Panc1 (cell line): ENCODE measurements around the gene CSK. TPM values are rescaled to one million over a fixed set of nuclear protein-coding genes. Genes with fewer than 3 reads are reported as not detected.

Source experiments
- ATAC-seq: fragments of 200-7000 bp; cut with Tn5 transposase; 2 replicates; pipeline ENCODE4 v1.9.1; 2020; ENCODE audit warnings: mild to moderate bottlenecking, moderate library complexity
- BruUV-seq: library from RNA; stranded (reverse); fragments of 400-500 nt; replicated peaks from 2 replicates; lab custom pipeline; 2021; lab: Mats Ljungman, UMichigan
- CTCF ChIA-PET: fragments of 300-600 bp; sonication (Branson Sonifier 250); formaldehyde crosslinking; loops from one replicate; lab custom pipeline; 2022; ENCODE audit warnings: antibody characterized with exemption; lab: Charles Lee
- POLR2A ChIA-PET: fragments of 300-600 bp; sonication (Branson Sonifier 250); formaldehyde crosslinking; loops from one replicate; lab custom pipeline; 2022; ENCODE audit warnings: antibody characterized with exemption; lab: Charles Lee
- DNase-seq: peaks from one replicate; pipeline ENCODE4 v3.0.0-alpha.2; 2010; ENCODE audit warnings: low read depth, low spot score
- H3K27ac ChIP-seq: 2 replicates; pipeline ENCODE4 v1.5.1; 2011; ENCODE audit warnings: mild to moderate bottlenecking, low read length, inconsistent platforms
- H3K27me3 ChIP-seq: fragments of 200-500 bp; sonication (Bioruptor generic); 2 replicates; pipeline ENCODE4 v1.6.0; 2014; ENCODE audit warnings: low read length, inconsistent platforms; ENCODE audit not compliant: control insufficient read depth, insufficient read depth
- H3K36me3 ChIP-seq: fragments of 200-500 bp; sonication (Bioruptor generic); 2 replicates; pipeline ENCODE4 v1.5.1; 2014; ENCODE audit warnings: inconsistent platforms, mild to moderate bottlenecking, low read length, moderate library complexity; ENCODE audit not compliant: control insufficient read depth, insufficient read depth
- H3K4me1 ChIP-seq: 2 replicates; pipeline ENCODE4 v1.5.1; 2011; ENCODE audit warnings: inconsistent platforms, mild to moderate bottlenecking, low read length, moderate library complexity; ENCODE audit not compliant: control insufficient read depth, insufficient read depth
- H3K4me3 ChIP-seq, 2 experiments: 2 replicates each; pipeline ENCODE4 v1.5.1; 2011 to 2012; ENCODE audit warnings: low read depth in 2 of 2, low read length in 2 of 2, mild to moderate bottlenecking in 2 of 2, inconsistent platforms in 1 of 2, moderate library complexity in 1 of 2
- H3K9me3 ChIP-seq: fragments of 200-500 bp; sonication (Bioruptor generic); 2 replicates; pipeline ENCODE4 v1.5.1; 2014; ENCODE audit warnings: low read depth, mild to moderate bottlenecking, inconsistent platforms, low read length, moderate library complexity; ENCODE audit not compliant: control insufficient read depth, insufficient read depth
- CTCF ChIP-seq: fragments of 450-650 bp; IDR thresholded peaks from 2 replicates; pipeline ENCODE4 v1.5.1; 2017; ENCODE audit warnings: mild to moderate bottlenecking
- POLR2AphosphoS5 ChIP-seq: IDR thresholded peaks from 2 replicates; pipeline ENCODE4 v1.6.1; 2012; ENCODE audit warnings: mild to moderate bottlenecking, low read depth, low read length, moderate library complexity
- SIN3A ChIP-seq: IDR thresholded peaks from 2 replicates; pipeline ENCODE4 v1.6.1; 2012; ENCODE audit warnings: low read depth, mild to moderate bottlenecking, low read length, moderate library complexity, borderline replicate concordance; ENCODE audit not compliant: insufficient read depth
- TCF7L2 ChIP-seq: IDR thresholded peaks from 2 replicates; pipeline ENCODE4 v1.6.1; 2011; ENCODE audit warnings: mild to moderate bottlenecking, low read depth, low read length, inconsistent platforms
- in situ Hi-C: cut with HindIII; loops from 2 replicates; pipeline ENCODE4 v1.10.0; 2016; ENCODE audit warnings: low sequenced_read_pairs, low pct_unique_long_range_greater_than_20kb
- intact Hi-C: fragments of 100-400 bp; cut with micrococcal nuclease; formaldehyde crosslinking; loops from one replicate; pipeline ENCODE4 v1.10.0; 2022; ENCODE audit not compliant: unreplicated experiment
- total RNA-seq: library from RNA; stranded (reverse); gene quantifications from one replicate; pipeline ENCODE4 v1.2.1, GENCODE V29; 2021; ENCODE audit not compliant: unreplicated experiment
- TF ChIP-seq, protein P1 (sequence below), 2 experiments: IDR thresholded peaks; 2 replicates each; pipeline ENCODE4 v1.6.1; 2011 to 2012; ENCODE audit warnings: low read depth in 2 of 2, control low read depth in 1 of 2, low read length in 1 of 2, mild to moderate bottlenecking in 1 of 2, moderate library complexity in 1 of 2; ENCODE audit not compliant: insufficient read depth in 1 of 2

Gene CSK
- total RNA-seq, 1 experiment from 2014 or later, result 81.4 TPM

- Histone ChIP-seq H3K9me3 (no peaks in the 10 kb centered on the region), H3K27me3 (no peaks in the 10 kb centered on the region), H3K4me3 (no peak overlapping the region), H3K27ac (no peak overlapping the region), H3K4me1 (no peaks in the 10 kb centered on the region), H3K36me3 (no peaks in the 10 kb centered on the region)
- no TSS peak for BruUV-seq
- TF ChIP-seq POLR2AphosphoS5, result no peak
- TF ChIP-seq SIN3A, result no peak
- no peak for TF ChIP-seq CTCF
- TF ChIP-seq, protein P1, sequence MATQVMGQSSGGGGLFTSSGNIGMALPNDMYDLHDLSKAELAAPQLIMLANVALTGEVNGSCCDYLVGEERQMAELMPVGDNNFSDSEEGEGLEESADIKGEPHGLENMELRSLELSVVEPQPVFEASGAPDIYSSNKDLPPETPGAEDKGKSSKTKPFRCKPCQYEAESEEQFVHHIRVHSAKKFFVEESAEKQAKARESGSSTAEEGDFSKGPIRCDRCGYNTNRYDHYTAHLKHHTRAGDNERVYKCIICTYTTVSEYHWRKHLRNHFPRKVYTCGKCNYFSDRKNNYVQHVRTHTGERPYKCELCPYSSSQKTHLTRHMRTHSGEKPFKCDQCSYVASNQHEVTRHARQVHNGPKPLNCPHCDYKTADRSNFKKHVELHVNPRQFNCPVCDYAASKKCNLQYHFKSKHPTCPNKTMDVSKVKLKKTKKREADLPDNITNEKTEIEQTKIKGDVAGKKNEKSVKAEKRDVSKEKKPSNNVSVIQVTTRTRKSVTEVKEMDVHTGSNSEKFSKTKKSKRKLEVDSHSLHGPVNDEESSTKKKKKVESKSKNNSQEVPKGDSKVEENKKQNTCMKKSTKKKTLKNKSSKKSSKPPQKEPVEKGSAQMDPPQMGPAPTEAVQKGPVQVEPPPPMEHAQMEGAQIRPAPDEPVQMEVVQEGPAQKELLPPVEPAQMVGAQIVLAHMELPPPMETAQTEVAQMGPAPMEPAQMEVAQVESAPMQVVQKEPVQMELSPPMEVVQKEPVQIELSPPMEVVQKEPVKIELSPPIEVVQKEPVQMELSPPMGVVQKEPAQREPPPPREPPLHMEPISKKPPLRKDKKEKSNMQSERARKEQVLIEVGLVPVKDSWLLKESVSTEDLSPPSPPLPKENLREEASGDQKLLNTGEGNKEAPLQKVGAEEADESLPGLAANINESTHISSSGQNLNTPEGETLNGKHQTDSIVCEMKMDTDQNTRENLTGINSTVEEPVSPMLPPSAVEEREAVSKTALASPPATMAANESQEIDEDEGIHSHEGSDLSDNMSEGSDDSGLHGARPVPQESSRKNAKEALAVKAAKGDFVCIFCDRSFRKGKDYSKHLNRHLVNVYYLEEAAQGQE (IDR thresholded peaks at IDR 0.05; ENCODE audit: insufficient read depth in 1 of 2, low read depth in 2 of 2, low read length in 1 of 2), result no peak
- no peak for TF ChIP-seq TCF7L2
- ChIA-PET CTCF (interaction anchor here (0.8 kb wide), 1 partner anchor 21 kb away, joined by 3 read pairs; no protein-coding TSS in a partner anchor), POLR2A (interaction anchor here (0.6 kb wide), 1 partner anchor 179 kb away, joined by 9 read pairs; no protein-coding TSS in a partner anchor)
- ATAC-seq, result no peak
- no peak for DNase-seq
- in situ Hi-C loops (loop anchor here (25.0 kb wide), 1 partner anchor 113 kb away; no protein-coding TSS in a partner anchor), intact Hi-C loops (no loop called here)
These were observed 32.0 kb upstream of the CSK start for GRCh38 chr15:74749832-74750231.

- no peak overlapping the region for H3K27ac ChIP-seq
- POLR2A ChIA-PET, result no interaction called here
- no peaks in the 10 kb centered on the region for H3K27me3 ChIP-seq
- in situ Hi-C loops, result loop anchor here (25.0 kb wide), 1 partner anchor 113 kb away; no protein-coding TSS in a partner anchor
- H3K36me3 ChIP-seq, result no peaks in the 10 kb centered on the region
- CTCF ChIA-PET, result no interaction called here
- no peak for ATAC-seq
- H3K9me3 ChIP-seq, result no peaks in the 10 kb centered on the region
- no peaks in the 10 kb centered on the region for H3K4me1 ChIP-seq
- H3K4me3 ChIP-seq, result no peak overlapping the region
- intact Hi-C loops, result no loop called here
- no TSS peak for BruUV-seq
- DNase-seq, result no peak
- TF ChIP-seq SIN3A (no peak), CTCF (no peak), POLR2AphosphoS5 (no peak), TCF7L2 (no peak)
- TF ChIP-seq, protein P1 (IDR thresholded peaks at IDR 0.05; ENCODE audit: insufficient read depth in 1 of 2, low read depth in 2 of 2, low read length in 1 of 2), result no peak
These were observed 31.1 kb upstream of the CSK start for GRCh38 chr15:74750751-74751150.
